GM12801 (cell line): ENCODE data around the gene TUBB4B.

Experiments used
- CTCF ChIP-seq: IDR thresholded peaks from one replicate; pipeline ENCODE4 v1.5.1; 2011; ENCODE audit warnings: control low read depth; ENCODE audit not compliant: insufficient read length; ENCODE audit errors: extremely low read depth

The TUBB4B gene

GRCh38 chr9:137262909-137263285 is 21.8 kb downstream of the TUBB4B start:
- no peak for TF ChIP-seq CTCF

GRCh38 chr9:137263506-137263905 is 22.4 kb downstream of the TUBB4B start:
- TF ChIP-seq CTCF: no peak

GRCh38 chr9:137264067-137264466 is 23.0 kb downstream of the TUBB4B start:
- TF ChIP-seq CTCF: no peak

GRCh38 chr9:137265496-137266161 is 24.5 kb downstream of the TUBB4B start:
- TF ChIP-seq CTCF: no peak

GRCh38 chr9:137266162-137266527 is 25.1 kb downstream of the TUBB4B start:
- TF ChIP-seq CTCF: no peak

- TF ChIP-seq CTCF: no peak
Measured at GRCh38 chr9:137266585-137267453, 25.7 kb downstream of the TUBB4B start.

GRCh38 chr9:137267933-137268355 is 26.9 kb downstream of the TUBB4B start:
- no peak for TF ChIP-seq CTCF
